Endometrial microvascular endothelial cells (primary cell): Measurements from ENCODE around the gene SGCB. TPM values are rescaled to one million over a fixed set of nuclear protein-coding genes. Genes with fewer than 3 reads are reported as not detected.
"Not testable (repeated sequence)": the region's sequence is repeated elsewhere in the genome, so short reads cannot be mapped to it uniquely, and the experiment has no call there.

ENCODE experiments used
- in situ Hi-C: cut with HindIII; loops from 2 replicates; pipeline ENCODE4 v1.10.0; 2017; ENCODE audit warnings: low sequenced_read_pairs, low pct_unique_long_range_greater_than_20kb; ENCODE audit errors: inconsistent ontology term
- total RNA-seq: library from RNA; depleted of rRNA; stranded (reverse); fragments of >200 nt; gene quantifications from one replicate; pipeline ENCODE4 v1.2.3, GENCODE V29; 2015; ENCODE audit errors: inconsistent ontology term

Gene SGCB, protein sequence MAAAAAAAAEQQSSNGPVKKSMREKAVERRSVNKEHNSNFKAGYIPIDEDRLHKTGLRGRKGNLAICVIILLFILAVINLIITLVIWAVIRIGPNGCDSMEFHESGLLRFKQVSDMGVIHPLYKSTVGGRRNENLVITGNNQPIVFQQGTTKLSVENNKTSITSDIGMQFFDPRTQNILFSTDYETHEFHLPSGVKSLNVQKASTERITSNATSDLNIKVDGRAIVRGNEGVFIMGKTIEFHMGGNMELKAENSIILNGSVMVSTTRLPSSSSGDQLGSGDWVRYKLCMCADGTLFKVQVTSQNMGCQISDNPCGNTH
- total RNA-seq = 29.4 TPM

DNA sequence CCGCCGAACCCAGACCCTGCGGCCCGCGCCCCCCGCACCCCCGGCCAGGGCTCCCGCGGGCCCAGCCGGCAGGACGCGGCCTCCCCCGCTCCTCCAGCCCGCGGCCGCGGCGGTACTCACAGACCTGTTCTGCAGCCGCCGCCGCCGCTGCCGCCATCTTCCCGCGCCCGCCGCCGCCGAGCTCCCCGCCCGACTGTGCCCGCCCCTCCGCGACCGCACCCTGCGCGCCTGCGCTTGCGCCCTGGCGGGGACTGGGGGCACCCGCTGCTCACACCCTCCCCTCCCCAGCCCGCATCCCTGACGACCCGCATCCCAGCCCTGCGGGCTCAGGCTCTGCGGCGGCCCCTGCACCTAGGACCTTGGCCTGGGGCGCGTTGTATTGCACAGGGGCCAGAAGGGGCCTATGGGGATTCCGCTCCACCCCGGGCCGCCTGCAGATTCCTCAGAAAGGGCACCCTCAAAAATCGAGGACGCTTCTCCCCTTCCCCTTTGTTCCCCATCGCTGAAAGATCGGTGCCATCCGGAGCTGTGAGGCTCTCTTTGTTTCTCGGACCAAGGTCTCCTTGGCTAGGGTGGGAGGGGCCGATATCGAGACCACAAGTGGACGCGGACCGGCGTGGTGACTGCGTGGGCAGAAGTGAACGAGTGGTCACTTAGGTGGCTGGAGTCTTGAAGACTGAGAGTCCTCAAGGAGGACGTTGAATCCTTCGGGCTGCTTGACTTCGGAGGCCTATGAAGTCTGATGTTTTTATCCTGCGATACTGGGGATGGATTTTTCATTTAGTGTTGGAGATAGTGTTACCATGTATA, at the start of gene SGCB:
TSS of gene SGCB (minus strand) at position 197 of the 810 bp plus-strand sequence. CDS start at position 157, 40 bp downstream.
- in situ Hi-C loops = no loop called here

DNA sequence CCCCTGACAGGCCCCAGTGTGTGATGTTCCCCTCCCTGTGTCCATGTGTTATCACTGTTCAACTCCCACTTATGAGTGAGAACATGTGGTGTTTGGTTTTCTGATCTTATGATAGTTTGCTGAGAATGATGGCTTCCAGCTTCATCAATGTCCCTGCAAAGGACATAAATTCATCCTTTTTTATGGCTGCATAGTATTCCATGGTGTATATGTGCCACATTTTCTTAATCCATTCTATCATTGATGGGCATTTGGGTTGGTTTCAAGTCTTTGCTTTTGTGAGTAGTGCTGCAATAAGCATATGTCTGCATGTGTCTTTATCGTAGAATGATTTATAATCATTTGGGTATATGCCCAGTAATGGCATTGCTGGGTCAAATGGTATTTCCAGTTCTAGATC, 48.3 kb upstream of the SGCB start:
- in situ Hi-C loops = not testable (repeated sequence)

DNA sequence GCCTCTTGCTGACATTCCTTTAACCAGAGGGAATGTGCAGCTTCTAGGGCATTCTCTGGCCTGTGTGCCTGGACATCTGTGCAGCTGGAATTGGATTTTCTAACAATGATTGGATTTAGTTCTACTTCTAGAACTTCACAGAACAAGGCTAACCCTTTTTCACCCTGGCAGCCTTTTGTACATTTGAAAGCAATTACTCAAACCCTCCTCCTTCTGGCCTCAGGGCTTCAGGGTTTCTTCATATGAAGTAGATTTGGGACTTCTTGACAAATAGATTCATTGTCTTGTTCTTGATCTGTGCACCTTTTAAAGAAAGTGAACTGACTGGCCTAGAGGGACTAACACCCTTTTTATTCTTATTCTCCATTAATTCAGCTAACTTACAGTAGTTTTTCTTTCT, 43.1 kb upstream of the SGCB start:
- in situ Hi-C loops = no loop called here

DNA sequence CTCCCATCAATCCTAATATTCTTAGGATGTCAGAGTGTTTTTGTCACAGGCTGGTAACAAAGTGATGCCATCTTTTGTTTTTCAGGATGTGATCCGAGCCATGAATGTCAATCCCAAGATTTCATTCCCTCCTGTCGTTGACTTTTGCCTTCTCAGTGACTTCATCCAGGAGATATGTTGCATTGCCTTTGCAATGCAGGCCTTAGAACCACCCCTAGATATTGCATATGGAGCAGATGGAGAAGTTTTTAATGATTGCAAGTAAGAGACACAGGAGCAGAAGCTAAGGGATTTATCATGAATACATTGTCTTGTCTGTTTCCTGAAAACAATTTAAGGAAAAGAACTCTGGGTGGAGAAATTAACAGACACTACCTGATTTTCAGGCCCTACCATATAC, 41.6 kb upstream of the SGCB start:
- in situ Hi-C loops = no loop called here

DNA sequence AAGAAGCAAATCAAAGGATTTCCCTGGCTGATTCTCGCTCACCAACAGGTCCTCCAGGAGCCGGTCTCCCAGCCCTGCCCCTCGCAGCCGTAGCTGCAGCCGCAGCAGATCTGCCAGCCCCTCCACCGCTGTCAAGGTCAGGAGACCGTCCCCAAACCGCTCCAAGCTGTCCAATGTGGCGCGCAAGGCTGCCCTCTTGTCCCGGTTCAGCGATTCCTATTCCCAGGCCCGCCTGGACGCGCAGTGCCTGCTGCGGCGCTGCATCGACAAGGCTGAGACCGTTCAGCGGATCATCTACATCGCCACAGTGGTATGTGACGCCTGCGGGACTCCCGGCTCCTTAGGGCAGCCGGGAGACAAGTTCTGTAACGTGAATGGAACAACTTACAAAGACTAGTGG, 38.6 kb upstream of the SGCB start:
- in situ Hi-C loops = no loop called here

DNA sequence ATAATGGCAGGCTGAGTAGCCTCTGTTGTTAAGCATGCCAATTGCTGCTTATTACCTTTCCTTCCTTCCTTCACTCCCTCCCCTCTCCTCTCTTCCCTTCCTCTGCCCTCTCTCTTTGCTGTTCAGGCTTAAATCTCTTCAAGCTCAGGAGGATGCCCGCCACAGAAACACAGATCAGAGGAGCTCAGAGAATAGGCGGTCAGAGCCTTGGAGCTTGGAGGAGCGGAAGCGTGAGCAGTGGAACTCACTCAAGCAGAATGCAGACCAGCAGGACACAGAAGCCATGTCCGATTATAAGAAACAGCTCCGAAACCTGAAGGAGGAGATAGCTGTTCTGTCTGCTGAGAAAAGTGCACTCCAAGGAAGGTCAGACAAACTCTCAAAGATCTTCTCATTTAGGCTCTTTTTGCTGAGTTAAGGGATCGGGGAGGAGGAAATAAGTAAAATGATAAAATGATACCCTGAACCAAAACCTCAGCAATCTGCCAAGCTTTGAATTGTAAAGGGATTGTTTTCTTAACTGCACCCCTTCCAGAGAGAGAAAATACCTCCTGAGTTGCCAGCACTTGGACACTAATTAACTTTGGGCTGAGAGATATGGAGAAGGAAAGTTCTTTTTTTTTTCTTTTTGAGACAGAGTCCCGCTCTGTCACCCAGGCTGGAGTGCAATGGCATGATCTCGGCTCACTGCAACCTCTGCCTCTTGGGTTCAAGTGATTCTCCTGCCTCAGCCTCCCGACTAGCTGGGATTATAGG, 33.9 kb upstream of the SGCB start:
- in situ Hi-C loops = no loop called here

DNA sequence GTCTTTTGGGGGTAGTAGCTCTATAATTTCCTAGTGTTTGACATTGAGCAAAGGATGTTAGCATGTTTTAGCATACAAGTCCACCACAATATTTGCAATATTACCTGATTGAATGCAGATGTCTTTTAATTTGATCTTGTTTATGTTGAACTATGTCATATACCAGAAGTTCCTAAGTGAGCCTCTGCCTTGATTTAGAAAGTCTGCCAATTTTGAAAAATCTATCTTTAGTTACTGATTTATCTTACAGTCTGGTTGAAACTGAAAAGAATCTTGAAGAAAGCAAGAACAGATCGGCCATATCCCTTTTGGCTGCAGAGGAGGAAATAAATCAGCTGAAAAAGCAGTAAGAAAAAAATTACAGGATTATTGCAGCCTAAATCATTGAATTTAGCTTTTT, 31.5 kb upstream of the SGCB start:
- in situ Hi-C loops = no loop called here

DNA sequence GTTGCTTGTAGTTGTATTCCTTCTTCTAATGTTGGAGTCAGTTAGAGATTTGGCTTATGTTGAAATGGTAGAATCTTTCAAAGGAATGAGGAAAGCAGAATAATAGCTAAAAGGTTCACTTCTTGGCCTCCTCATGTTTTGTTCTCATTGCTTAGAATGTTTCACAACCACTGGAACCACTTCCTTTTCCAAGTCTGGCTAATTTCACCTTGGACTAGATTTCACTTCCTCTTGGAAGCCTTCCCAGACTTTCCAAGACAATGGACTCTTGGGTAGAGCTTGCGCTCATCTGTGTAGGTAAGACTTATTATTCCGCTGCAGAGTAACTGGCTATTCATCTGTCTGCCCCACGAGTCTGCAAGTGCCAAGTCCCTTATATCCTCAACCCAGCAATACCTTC, 21.3 kb upstream of the SGCB start:
- in situ Hi-C loops = no loop called here

DNA sequence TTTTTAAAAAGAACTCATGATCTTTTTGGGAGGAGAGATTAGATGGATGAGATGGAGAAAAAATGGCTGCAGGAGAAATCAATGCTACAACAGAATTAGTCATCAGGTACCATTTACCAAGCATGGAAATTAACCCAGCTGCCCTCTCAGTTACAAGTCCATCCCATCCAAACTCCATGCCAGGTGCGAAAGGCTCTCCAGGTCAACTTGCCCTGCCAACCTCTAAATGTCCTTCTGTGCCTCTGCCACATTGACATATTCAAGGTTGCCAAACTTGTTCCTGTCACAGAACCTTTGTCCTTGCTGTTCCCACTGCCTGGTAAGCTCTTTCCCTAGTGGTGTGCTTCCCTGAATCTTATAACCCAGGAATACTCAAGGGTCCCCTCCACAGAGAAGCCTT, 20.2 kb upstream of the SGCB start:
- in situ Hi-C loops = no loop called here

DNA sequence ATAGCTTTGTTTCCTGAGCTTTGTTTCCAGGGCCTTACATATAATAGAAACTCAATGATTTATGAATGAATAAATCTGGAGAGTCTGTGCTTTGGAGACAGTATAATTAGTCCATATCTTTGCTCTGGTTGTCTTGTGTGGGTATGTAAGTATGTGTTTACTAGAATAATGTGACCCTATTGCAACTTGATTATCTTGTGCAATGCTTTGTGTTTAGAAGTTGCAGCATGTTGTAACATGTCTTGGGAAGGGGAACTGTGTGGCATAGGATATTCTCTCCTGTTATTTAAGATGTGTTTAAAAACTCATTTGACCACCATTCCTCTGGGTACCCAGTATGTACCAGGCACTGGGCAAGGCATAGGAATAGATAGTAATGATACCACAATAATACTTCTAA, 19.1 kb upstream of the SGCB start:
- in situ Hi-C loops = no loop called here

DNA sequence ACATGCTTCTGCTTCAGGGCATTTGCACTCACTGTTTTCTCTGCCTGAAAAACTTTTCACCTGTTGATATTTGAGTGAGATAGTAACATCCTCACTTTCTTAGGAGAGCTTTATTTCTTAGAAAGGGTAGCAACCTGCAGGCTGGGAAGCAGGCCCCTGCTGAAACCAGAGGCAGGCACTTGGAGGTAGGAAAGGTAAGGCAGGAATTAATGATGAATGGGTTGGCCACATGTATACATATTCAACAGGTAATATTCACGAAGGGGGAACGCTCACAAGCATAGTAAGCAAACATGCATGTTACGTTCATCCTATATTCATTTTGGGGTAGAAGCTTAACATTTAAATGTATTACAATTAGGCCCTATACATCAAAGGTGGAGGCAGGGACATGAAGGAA, 16.2 kb upstream of the SGCB start:
- in situ Hi-C loops = no loop called here

DNA sequence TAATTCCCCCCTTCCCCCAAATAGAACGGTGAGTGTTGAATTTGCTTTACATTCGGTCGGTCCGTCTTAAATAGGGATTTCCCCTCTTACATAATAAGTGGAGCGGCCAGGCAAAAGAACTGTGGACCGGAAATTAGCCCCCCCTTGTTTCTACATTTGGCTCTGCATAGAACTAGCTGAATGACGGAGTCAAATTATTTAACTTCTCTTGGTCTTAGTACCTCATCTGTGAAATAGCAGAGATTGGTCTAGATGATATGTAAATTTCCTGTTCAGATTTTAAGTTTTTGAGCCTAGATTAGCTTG, 14.3 kb upstream of the SGCB start:
- in situ Hi-C loops = no loop called here

DNA sequence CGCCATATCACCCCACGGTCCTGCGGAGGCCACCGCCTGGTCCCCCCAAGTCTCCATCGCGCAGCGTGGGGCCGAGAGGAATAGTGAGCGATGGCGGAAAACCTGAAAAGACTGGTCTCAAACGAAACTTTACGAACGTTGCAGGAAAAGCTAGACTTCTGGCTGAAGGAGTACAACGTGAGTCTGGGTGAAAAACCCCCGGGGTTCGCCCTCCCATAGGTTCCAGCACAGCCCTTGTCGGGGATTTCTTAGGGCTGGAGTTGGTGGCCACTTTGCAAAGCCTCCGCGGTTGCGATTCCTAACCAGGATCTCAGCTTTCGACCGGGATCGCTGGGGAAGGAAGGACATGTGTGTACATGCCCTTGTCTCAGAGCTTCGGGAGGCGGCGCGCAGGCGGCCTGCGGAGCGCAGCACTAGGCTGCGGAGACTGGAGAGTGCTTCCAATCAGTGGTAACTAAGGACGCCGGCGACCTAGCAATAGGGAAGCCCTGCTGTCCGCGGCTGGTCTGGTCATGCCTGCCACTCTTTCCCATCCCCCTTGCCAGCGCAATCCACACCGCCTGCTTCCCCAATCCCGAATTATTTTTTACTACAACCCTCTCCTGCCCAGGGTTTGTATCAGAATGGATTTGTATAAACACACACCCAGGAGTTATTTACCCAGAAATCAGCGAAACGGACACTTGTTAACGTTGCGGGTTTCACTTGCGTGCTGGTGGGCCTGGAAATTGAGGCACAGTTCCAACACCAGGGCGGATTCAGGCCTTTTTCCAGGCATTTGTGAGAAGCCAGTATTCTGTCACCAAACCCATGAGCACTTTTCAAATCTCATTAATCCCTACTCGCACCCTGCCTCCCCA, 13.7 kb upstream of the SGCB start:
- in situ Hi-C loops = no loop called here

DNA sequence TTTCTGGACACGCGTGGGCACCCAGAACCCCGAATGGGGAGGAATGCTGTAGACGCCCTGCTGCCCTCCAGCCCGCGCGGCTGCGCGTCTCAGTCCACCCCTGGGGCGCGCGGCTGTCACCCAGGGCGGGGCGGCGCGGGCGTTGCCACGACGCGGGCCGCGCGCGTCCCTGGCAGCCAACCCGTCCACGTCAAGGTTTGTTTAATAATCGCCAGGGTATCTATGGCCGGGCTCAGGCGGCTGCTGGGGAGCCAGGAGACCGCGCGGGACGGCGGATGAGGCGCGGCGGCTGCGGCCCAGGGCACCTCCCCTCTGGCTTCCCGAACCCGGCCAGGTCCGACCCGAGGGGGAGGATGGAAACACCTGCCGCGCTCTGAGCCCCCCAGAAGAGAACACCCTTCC, 13.1 kb upstream of the SGCB start, which contains the start of gene SPATA18:
TSS of gene SPATA18 (plus strand) at position 92 of the 402 bp plus-strand sequence. CDS start 401 bp downstream, outside the sequence.
- in situ Hi-C loops = no loop called here

DNA sequence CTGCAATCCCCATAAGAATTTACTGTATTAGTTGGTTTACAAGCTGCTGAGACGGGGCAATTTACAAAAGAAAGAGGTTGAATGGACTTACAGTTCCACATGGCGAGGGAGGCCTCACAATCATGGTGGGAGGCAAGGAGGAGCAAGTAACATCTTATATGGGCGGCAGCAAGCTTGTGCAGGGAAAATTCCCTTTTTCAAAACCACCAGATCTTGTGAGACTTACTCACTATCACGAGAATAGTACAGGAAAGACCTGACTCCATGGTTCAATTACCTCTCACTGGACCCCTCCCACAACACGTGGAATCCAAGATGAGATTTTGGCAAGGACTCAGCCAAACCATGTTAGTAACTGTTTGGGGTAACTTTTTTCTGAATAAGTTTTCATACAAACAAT, 11.2 kb upstream of the SGCB start:
- in situ Hi-C loops = no loop called here

DNA sequence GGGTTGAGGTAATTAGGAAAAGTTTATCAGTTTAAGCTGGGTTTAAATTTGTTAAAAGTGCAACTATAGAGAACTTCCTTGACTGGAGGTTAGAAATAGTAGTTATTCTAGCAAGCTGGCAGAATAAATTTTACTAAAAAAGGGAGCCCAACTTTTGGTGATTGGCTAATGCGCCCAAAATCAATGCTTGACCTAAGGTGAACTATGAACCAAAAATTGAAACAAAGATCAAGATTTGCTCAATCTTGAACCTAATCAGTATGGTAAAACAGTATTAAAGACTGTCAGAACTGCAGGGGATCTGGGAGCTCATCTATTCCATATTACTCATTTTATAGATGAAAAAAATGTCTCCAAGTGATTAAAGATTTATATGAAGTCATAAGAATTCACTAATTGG, 6.9 kb upstream of the SGCB start:
- in situ Hi-C loops = no loop called here

DNA sequence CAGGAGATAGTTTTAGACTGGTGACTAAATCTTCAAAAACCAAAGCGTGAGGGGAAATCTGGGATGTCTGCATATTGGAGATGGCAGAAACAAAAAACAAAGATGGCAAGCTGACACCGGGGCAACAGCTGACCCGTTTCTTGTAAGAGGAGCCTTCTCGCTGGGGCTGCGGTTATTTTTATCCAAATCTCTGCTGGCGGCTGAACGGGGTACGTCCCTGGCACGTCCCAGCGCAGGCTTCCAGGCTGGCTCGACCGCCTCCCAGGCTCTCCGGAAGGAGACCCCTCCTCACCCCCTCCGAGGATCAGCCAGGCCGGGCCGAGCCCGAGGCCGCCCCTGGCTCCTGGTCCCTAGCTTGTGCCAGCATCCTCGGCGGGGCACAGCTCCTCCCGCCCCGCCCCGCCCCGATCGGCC, 403 bp downstream of the SGCB start:
- in situ Hi-C loops = no loop called here

DNA sequence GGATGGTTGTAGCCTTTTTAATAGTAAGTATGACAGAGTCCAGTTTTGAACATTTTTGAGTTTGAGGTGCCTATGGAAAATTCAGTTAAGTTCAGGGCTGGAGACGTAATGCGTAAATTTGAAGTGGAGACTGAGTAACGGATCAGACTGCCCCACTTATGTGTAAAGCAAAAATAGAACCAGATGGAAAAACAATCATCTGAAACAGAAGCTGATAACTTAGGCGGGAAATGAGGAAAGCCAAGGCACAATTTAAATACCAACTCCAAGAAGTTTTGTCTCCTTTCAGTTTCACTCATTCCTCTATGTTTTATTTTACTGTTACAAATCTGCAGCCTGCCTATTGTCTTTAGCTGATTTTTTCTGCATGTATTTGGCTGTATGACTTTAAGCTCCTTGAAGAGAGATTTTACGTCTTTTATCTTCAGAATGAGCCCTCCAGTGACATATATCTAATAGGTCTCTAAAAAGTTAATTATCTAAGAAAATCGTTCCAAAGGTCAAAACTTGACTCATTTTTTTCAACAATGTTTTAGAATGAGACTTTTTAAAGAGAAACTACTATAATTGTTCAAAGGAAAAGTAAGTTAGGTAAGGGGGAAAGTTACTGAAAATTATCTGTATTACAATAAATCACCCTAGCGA, 1.1 kb downstream of the SGCB start:
- in situ Hi-C loops = no loop called here
